ENCODE results near the gene SPACA9. TPM values are rescaled to one million over a fixed set of nuclear protein-coding genes. Genes with fewer than 3 reads are reported as not detected.

SPACA9 gene
- polyA plus RNA-seq, 1 experiment = 3.6 TPM

DNA sequence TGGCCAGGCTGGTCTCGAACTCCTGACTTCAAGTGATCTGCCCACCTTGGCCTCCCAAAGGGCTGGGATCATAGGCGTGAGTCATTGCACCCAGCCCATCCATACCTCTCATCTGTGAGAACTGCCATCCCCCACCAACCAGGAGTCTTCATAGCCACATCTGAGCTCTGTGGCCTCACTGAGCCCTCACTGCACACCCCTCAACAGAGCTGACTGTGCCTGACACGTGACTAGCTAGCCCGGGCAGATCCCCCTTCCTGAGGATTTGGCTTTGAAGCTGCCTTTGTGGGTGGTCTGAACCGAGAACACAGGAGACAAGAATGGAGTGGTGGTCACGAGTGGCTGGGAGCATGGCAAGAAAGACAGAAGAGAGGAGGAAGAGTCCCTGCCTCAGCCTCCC is 16.2 kb upstream of the SPACA9 start:
- H3K9me3 ChIP-seq (ENCODE audit: control insufficient read depth, insufficient read depth, low read length) = no peaks in the 10 kb centered on the region; the same call in 1 of the 2 replicates
- POLR2A ChIA-PET = no interaction called here
- DNase-seq (ENCODE audit: low read depth, low spot score) = no peak
- no peak overlapping the region for H3K27ac ChIP-seq (ENCODE audit: low read depth, low read length)
- H3K27me3 ChIP-seq (ENCODE audit: control insufficient read depth, insufficient read depth, low read length) = peaks cover 53% of the 10 kb centered on the region
- no peak for TF ChIP-seq CTCF (IDR thresholded peaks at IDR 0.05; ENCODE audit: low read depth, low read length)
- H3K4me3 ChIP-seq (ENCODE audit: low read depth, low read length) = no peak overlapping the region
- CTCF ChIA-PET = interaction anchor here (0.6 to 0.9 kb wide), 2 partner anchors 39 to 624 kb away, joined by 3 read pairs; no protein-coding TSS in a partner anchor

- CTCF ChIA-PET = interaction anchor here (0.5 kb wide), 1 partner anchor 241 kb away, joined by 4 read pairs; no protein-coding TSS in a partner anchor
- no peak for DNase-seq (ENCODE audit: low read depth, low spot score)
- H3K27me3 ChIP-seq (ENCODE audit: control insufficient read depth, insufficient read depth, low read length) = peaks cover 50% of the 10 kb centered on the region
These were observed 15.6 kb upstream of the SPACA9 start for GRCh38 chr9:132863096-132863495.

GRCh38 chr9:132864277-132864676 is 14.4 kb upstream of the SPACA9 start:
- ChIA-PET CTCF (no interaction called here), POLR2A (no interaction called here)
- no peak overlapping the region for H3K27ac ChIP-seq (ENCODE audit: low read depth, low read length)

More at GRCh38 chr9:132863096-132863495, 15.6 kb upstream of the SPACA9 start:
- Histone ChIP-seq H3K4me3 (ENCODE audit: low read depth, low read length) (no peak overlapping the region), H3K27ac (ENCODE audit: low read depth, low read length) (no peak overlapping the region), H3K9me3 (ENCODE audit: control insufficient read depth, insufficient read depth, low read length) (no peaks in the 10 kb centered on the region; the same call in 1 of the 2 replicates)
- TF ChIP-seq CTCF (IDR thresholded peaks at IDR 0.05; ENCODE audit: low read depth, low read length) = no peak
- POLR2A ChIA-PET = no interaction called here

GRCh38 chr9:132864691-132865090 is 14.0 kb upstream of the SPACA9 start:
- no peak for DNase-seq (ENCODE audit: low read depth, low spot score)
- Histone ChIP-seq H3K4me3 (ENCODE audit: low read depth, low read length) (no peak overlapping the region), H3K9me3 (ENCODE audit: control insufficient read depth, insufficient read depth, low read length) (no peaks in the 10 kb centered on the region; the same call in 1 of the 2 replicates), H3K27me3 (ENCODE audit: control insufficient read depth, insufficient read depth, low read length) (peaks cover 44% of the 10 kb centered on the region), H3K27ac (ENCODE audit: low read depth, low read length) (no peak overlapping the region)
- ChIA-PET CTCF (no interaction called here), POLR2A (no interaction called here)
- TF ChIP-seq CTCF (IDR thresholded peaks at IDR 0.05; ENCODE audit: low read depth, low read length) = no peak

More at GRCh38 chr9:132864277-132864676, 14.4 kb upstream of the SPACA9 start:
- Histone ChIP-seq H3K9me3 (ENCODE audit: control insufficient read depth, insufficient read depth, low read length) (no peaks in the 10 kb centered on the region), H3K27me3 (ENCODE audit: control insufficient read depth, insufficient read depth, low read length) (peaks cover 46% of the 10 kb centered on the region), H3K4me3 (ENCODE audit: low read depth, low read length) (no peak overlapping the region)
- DNase-seq (ENCODE audit: low read depth, low spot score) = no peak
- no peak for TF ChIP-seq CTCF (IDR thresholded peaks at IDR 0.05; ENCODE audit: low read depth, low read length)

DNA sequence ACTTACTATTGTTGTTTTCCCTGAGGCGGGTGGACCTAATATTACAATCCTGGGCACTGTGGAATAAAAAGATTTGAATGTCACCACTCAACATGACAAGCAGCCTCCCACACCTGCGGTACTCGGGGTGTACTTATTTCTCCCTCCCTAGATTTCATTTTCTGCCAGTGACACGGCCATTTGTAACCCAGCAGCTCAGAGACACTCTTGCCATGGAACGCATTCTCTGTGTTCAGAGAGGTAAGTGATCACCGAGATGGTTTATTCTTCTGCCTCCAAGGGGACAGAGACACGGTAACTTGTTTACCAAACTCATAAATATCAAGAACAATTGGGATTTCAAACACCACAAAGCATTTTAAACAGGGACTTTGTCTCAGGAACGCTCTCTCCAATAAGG is 11.8 kb upstream of the SPACA9 start:
- TF ChIP-seq CTCF (IDR thresholded peaks at IDR 0.05; ENCODE audit: low read depth, low read length) = no peak
- CTCF ChIA-PET = no interaction called here
- POLR2A ChIA-PET = no interaction called here

More for the DNA sequence above, 11.8 kb upstream of the SPACA9 start:
- no peak overlapping the region for H3K27ac ChIP-seq (ENCODE audit: low read depth, low read length)
- DNase-seq (ENCODE audit: low read depth, low spot score) = no peak
- peaks cover 49% of the 10 kb centered on the region for H3K27me3 ChIP-seq (ENCODE audit: control insufficient read depth, insufficient read depth, low read length)
- H3K4me3 ChIP-seq (ENCODE audit: low read depth, low read length) = no peak overlapping the region
- no peaks in the 10 kb centered on the region; the same call in 1 of the 2 replicates for H3K9me3 ChIP-seq (ENCODE audit: control insufficient read depth, insufficient read depth, low read length)
